GM18907 (cell line): ENCODE results near the gene GJB3.
"Not testable (repeated sequence)": the region's sequence is repeated elsewhere in the genome, so short reads cannot be mapped to it uniquely, and the experiment has no call there.

Source experiments
- ATAC-seq: cut with Tn5 transposase; IDR thresholded peaks from one replicate; pipeline ENCODE4 v1.9.1; 2021; ENCODE audit warnings: mild to moderate bottlenecking, moderate library complexity; ENCODE audit not compliant: unreplicated experiment

Gene GJB3

DNA sequence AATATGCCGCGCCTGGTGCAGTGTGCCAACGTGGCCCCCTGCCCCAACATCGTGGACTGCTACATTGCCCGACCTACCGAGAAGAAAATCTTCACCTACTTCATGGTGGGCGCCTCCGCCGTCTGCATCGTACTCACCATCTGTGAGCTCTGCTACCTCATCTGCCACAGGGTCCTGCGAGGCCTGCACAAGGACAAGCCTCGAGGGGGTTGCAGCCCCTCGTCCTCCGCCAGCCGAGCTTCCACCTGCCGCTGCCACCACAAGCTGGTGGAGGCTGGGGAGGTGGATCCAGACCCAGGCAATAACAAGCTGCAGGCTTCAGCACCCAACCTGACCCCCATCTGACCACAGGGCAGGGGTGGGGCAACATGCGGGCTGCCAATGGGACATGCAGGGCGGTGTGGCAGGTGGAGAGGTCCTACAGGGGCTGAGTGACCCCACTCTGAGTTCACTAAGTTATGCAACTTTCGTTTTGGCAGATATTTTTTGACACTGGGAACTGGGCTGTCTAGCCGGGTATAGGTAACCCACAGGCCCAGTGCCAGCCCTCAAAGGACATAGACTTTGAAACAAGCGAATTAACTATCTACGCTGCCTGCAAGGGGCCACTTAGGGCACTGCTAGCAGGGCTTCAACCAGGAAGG lies 4.3 kb downstream of the GJB3 start:
- no peak for ATAC-seq

GRCh38 chr1:34785875-34786470 lies 5.0 kb downstream of the GJB3 start:
- no peak for ATAC-seq

- ATAC-seq, result no peak
Observed at GRCh38 chr1:34786521-34787325, 5.7 kb downstream of the GJB3 start.

GRCh38 chr1:34787461-34788420 lies 6.7 kb downstream of the GJB3 start:
- no peak for ATAC-seq

GRCh38 chr1:34790985-34791384 lies 10.0 kb downstream of the GJB3 start:
- ATAC-seq, result no peak

DNA sequence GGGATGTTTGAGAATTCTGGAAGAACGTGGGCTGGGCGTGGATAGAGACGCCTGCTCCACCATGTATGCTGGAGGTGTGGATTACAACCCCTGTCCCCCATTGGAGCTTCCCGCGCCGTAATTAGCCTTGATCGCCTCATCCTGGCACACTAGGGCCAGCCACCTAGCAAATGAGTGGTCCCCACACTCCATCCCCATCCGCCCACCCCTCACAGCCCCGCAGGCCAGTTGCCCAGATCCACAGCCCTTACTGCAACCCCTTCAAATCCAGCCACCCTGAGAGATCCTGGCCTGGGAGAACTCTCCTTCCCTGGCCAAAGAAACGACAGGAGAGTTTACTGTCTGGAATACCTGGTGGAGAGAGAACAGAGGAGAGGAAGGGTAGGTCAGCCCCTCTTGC lies 11.4 kb downstream of the GJB3 start:
- ATAC-seq, result no peak

DNA sequence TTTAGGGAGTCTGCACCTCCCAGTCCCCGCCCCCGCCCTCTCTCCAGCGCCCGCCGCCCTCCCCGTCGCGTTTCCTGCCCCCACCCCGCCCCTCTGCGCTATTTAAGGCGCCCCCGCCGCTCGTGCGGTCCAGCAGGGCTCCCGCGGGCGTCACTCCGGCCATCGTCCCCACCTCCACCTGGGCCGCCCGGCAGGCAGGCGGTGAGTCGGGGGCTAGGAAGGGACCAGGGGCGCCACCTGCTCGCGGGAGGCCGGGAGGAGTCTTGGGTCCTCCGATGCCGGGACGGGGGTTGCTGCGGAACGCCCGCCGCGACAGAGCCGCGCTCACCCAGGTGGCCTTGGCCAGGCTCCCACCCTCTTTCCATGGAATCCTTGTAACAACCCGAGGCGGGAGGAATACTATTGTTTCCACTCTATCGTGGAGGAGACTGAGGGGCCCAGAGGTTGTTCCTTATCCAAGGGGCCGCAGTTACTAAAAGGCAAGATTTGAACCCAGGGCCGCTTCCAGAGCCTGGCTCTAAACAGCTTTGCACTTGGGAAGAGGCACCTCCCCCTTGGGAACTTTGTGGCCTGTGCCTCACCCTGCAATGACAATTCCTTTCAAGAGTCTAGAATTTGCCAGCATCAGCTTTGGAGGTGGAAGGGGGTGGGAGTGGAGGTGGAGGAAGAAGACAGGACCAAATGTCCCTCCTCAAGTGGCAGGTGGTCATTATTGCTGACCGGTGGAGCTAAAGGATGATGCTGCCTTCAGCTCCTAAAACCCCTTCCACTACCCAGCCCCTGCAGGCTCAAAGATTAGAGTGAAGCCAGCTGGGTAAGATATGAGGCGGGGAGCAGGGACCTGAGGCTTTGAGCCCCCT lies 12.1 kb downstream of the GJB3 start, which contains the start of gene GJA4:
Gene GJA4, plus strand, starts transcription at position 132 of the 860 bp plus-strand sequence. CDS start 1,215 bp downstream, outside the sequence.
- no peak for ATAC-seq

- no peak for ATAC-seq
Observed at GRCh38 chr1:34794001-34794789, 13.2 kb downstream of the GJB3 start.

DNA sequence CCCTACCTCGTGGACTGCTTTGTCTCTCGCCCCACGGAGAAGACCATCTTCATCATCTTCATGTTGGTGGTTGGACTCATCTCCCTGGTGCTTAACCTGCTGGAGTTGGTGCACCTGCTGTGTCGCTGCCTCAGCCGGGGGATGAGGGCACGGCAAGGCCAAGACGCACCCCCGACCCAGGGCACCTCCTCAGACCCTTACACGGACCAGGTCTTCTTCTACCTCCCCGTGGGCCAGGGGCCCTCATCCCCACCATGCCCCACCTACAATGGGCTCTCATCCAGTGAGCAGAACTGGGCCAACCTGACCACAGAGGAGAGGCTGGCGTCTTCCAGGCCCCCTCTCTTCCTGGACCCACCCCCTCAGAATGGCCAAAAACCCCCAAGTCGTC lies 13.8 kb downstream of the GJB3 start:
- ATAC-seq, result no peak

DNA sequence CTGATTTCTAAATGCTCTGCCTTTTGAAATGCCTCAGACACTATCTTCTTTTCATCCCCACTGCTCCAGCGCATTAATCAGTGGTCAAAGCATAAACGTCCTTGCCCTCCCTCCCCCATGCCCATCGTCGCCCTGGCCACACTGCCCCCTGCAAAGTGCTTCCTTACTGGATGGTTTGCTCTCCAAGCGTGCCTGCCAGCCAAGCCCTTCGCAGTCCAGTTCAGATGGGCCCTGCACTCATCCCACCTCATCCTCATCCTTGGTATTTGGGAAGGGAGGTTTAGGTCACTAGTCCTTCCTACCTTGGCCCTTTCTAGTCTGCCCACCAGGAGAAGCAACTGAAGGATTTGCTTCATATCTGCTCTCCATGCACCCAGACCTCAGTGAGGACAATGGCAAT lies 14.9 kb downstream of the GJB3 start:
- ATAC-seq, result no peak

DNA sequence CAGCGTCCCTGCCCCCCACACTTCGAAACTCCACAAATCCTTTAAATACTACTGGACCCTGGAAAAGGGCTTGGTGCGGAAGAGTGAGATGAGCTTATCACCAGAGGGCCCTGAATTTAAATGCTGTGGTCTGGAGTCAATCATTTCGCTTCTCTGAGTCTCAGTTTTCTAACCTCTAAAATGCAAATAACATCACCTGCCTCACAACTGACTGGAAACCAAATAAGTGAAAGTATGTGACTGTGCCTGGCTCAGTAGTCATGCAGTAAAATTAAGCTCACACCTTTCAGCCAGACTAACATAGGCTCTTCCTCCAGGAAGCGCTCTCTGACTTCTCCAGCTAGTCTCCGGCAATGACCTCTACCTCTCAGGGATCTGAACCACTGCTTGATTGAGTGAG lies 16.0 kb downstream of the GJB3 start:
- ATAC-seq, result peak; percentile 74

GRCh38 chr1:34800214-34800613 lies 19.2 kb downstream of the GJB3 start:
- no peak for ATAC-seq

DNA sequence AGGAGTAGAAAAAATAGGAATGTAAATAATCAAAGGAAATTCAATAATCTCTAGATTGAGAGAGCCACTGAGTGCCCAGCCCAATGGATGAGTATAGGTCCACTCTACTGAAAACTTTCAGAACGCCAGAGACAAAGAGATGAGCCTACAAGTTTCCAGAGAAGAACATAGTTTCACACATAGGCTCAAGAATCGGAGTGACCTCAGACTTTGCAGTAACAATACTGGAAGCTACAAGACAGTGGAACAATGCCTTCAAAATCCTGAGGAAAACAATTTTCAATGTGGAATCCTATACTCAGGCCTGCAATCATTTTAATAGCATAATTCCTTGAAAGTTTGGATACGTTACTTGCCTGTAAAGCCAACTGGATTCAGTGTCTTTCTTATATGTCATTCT lies 22.8 kb downstream of the GJB3 start:
- no peak for ATAC-seq

DNA sequence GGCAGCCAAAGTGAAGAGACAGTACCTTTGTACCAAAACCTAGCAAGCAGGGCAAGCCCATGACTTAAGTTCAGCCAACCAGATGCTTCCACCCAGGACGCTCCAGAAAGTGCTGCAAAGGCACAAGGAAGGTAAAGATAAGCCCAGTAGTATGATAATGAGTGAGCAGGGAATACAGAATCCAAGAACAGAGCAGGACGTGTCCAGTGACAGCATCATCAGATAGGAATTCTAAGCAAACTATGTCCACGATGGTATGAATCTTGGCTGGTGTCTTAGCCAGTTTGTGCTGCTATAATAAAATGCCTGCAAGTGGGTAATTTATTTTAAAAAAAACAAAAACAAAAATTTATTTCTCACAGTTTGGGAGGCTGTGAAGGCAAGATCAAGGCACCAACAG lies 25.4 kb downstream of the GJB3 start:
- no peak for ATAC-seq

GRCh38 chr1:34808051-34808810 lies 27.2 kb downstream of the GJB3 start:
- ATAC-seq, result no peak

DNA sequence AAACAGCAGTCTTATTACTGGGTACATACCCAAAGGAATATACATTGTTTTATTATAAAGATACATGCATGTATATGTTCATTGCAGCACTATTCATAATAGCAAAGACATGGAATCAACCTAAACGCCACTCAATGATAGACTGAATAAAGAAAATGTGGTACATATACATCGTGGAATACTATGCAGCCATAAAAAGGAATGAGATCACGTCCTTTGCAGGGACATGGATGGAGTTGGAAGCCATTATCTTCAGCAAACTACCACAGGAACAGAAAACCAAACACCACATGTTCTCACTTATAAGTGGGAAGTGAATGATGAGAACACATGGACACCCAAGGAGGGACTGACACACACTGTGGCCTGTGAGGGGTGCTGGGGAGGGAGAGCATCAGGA lies 29.8 kb downstream of the GJB3 start:
- not testable (repeated sequence) for ATAC-seq

- no peak for ATAC-seq
Observed at GRCh38 chr1:34816332-34816731, 35.3 kb downstream of the GJB3 start.

GRCh38 chr1:34816778-34817177 lies 35.8 kb downstream of the GJB3 start:
- no peak for ATAC-seq
